ENCODE measurements around the gene APBB2.

GRCh38 chr4:40856277-40856839 lies 358.0 kb downstream of the APBB2 start:
- TF ChIP-seq YY1 (IDR thresholded peaks at IDR 0.05; ENCODE audit: insufficient read depth, insufficient read length) = no peak
- TF ChIP-seq SUZ12 (IDR thresholded peaks at IDR 0.05; ENCODE audit: extremely low read depth, insufficient read depth, insufficient read length) = no peak
